NB4 (cell line): Measurements from ENCODE around the gene PTPN1.

ENCODE experiments used
- MAX ChIP-seq: IDR thresholded peaks from 2 replicates; pipeline ENCODE4 v1.6.1; 2011; ENCODE audit warnings: low read depth, low read length
- MYC ChIP-seq: IDR thresholded peaks from 2 replicates; pipeline ENCODE4 v1.6.1; 2011; ENCODE audit warnings: low read depth, low read length
- POLR2A ChIP-seq: IDR thresholded peaks from 2 replicates; pipeline ENCODE4 v1.6.1; 2011; ENCODE audit warnings: mild to moderate bottlenecking; ENCODE audit not compliant: insufficient read length; ENCODE audit errors: extremely low read depth
- TF ChIP-seq, protein P1 (sequence below): IDR thresholded peaks from one replicate; pipeline ENCODE4 v1.5.1; 2012; ENCODE audit warnings: low read depth, low read length

DNA sequence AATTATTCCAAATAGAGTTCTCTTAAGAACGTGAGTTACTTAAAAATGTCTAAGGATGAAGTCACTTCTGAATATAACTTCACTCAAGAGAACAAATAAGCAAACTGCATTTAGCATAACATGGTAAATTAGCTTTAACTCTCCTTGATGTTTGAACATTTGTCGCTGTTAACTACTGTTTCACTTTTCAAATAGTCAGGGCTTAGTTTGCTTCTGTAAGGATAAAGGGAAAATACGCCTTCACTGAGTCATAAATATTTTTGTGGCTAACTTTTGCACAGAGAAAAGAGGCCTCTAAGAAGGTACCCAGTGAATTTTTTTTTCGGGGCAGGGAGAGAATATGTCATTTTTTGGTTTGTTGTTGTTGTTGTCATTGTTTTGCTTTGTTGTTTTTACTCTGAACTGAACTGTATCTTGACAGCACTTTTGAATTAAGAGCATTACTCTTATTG, 8.1 kb downstream of the PTPN1 start:
- TF ChIP-seq MAX = no peak
- TF ChIP-seq, protein P1, sequence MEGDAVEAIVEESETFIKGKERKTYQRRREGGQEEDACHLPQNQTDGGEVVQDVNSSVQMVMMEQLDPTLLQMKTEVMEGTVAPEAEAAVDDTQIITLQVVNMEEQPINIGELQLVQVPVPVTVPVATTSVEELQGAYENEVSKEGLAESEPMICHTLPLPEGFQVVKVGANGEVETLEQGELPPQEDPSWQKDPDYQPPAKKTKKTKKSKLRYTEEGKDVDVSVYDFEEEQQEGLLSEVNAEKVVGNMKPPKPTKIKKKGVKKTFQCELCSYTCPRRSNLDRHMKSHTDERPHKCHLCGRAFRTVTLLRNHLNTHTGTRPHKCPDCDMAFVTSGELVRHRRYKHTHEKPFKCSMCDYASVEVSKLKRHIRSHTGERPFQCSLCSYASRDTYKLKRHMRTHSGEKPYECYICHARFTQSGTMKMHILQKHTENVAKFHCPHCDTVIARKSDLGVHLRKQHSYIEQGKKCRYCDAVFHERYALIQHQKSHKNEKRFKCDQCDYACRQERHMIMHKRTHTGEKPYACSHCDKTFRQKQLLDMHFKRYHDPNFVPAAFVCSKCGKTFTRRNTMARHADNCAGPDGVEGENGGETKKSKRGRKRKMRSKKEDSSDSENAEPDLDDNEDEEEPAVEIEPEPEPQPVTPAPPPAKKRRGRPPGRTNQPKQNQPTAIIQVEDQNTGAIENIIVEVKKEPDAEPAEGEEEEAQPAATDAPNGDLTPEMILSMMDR = no peak
- no peak for TF ChIP-seq MYC
- no peak for TF ChIP-seq POLR2A
